CD14-positive monocyte (primary cell): ENCODE data around the gene SLC25A14. TPM values are rescaled to one million over a fixed set of nuclear protein-coding genes. Genes with fewer than 3 reads are reported as not detected.

ENCODE experiments used
- DNase-seq, 3 donors: peaks; one replicate each; pipeline ENCODE4 v3.0.0-alpha.2; 2011 to 2022
- H2AFZ ChIP-seq: 2 replicates; pipeline ENCODE4 v1.6.0; 2012; ENCODE audit warnings: mild to moderate bottlenecking, low read depth, low read length, inconsistent platforms; ENCODE audit not compliant: insufficient read depth, poor library complexity, severe bottlenecking
- H3K27ac ChIP-seq, 2 donors: 1 replicate in 1 of 2; 2 replicates in 1 of 2; pipeline ENCODE4 v1.5.1; 2012 to 2013; ENCODE audit warnings: low read length in 2 of 2, control low read depth in 1 of 2, inconsistent platforms in 1 of 2, low read depth in 1 of 2, mild to moderate bottlenecking in 1 of 2
- H3K27me3 ChIP-seq, 2 donors: one replicate each; pipeline versions ENCODE4 v1.6.0 to v1.6.1; 2011 to 2013; ENCODE audit warnings: low read length in 2 of 2; ENCODE audit not compliant: control insufficient read depth in 2 of 2, insufficient read depth in 2 of 2
- H3K36me3 ChIP-seq, 2 donors: replicated peaks in 1 of 2; 1 replicate in 1 of 2; 2 replicates in 1 of 2; pipeline versions ENCODE4 v1.5.1 to v1.6.1; 2012 to 2013; ENCODE audit warnings: low read length in 2 of 2, control low read depth in 1 of 2, inconsistent platforms in 1 of 2, mild to moderate bottlenecking in 1 of 2; ENCODE audit not compliant: insufficient read depth in 2 of 2, control insufficient read depth in 1 of 2
- H3K4me1 ChIP-seq, 2 donors: 1 replicate in 1 of 2; 2 replicates in 1 of 2; pipeline versions ENCODE4 v1.5.1 to v1.6.1; 2012 to 2013; ENCODE audit warnings: low read length in 2 of 2, control low read depth in 1 of 2, inconsistent platforms in 1 of 2, mild to moderate bottlenecking in 1 of 2, moderate library complexity in 1 of 2; ENCODE audit not compliant: insufficient read depth in 2 of 2, control insufficient read depth in 1 of 2
- H3K4me2 ChIP-seq: replicated peaks from 2 replicates; pipeline ENCODE3; 2012; ENCODE audit warnings: low read length, moderate library complexity, mild to moderate bottlenecking; ENCODE audit not compliant: poor library complexity, severe bottlenecking; ENCODE audit errors: extremely low read depth
- H3K4me3 ChIP-seq, 3 experiments: fragments of 200-600 bp in 1 of 3; sonication (generic) in 1 of 3; replicated peaks in 1 of 3; 1 replicate in 2 of 3; 2 replicates in 1 of 3; pipeline ENCODE4 v1.5.1; 2011 to 2013; ENCODE audit warnings: low read length in 3 of 3, mild to moderate bottlenecking in 3 of 3, control low read depth in 2 of 3, low read depth in 2 of 3, inconsistent platforms in 1 of 3, moderate library complexity in 1 of 3
- H3K79me2 ChIP-seq: 2 replicates; pipeline ENCODE4 v1.6.0; 2012; ENCODE audit warnings: mild to moderate bottlenecking, control low read depth, inconsistent platforms, low read length, moderate library complexity; ENCODE audit not compliant: insufficient read depth
- H3K9ac ChIP-seq: 2 replicates; pipeline ENCODE4 v1.6.0; 2017; ENCODE audit warnings: low read length, mild to moderate bottlenecking; ENCODE audit not compliant: insufficient read depth, poor library complexity, severe bottlenecking
- H3K9me3 ChIP-seq, 2 donors: replicated peaks in 1 of 2; 1 replicate in 1 of 2; 2 replicates in 1 of 2; pipeline versions ENCODE4 v1.5.1 to v1.6.1; 2012 to 2013; ENCODE audit warnings: low read length in 2 of 2, control low read depth in 1 of 2; ENCODE audit not compliant: control insufficient read depth in 1 of 2, insufficient read depth in 1 of 2
- H4K20me1 ChIP-seq: 2 replicates; pipeline ENCODE4 v1.6.0; 2012; ENCODE audit warnings: mild to moderate bottlenecking, low read length, control low read depth, moderate library complexity; ENCODE audit not compliant: insufficient read depth
- H3K27ac Mint-ChIP-seq, 7 donors: one replicate each; pipeline ENCODE4 v1.8.0; 2020; ENCODE audit warnings: mild to moderate bottlenecking in 7 of 7, mixed read lengths in 7 of 7, moderate library complexity in 6 of 7, inconsistent platforms in 2 of 7
- H3K27me3 Mint-ChIP-seq, 3 donors: one replicate each; pipeline ENCODE4 v1.8.0; 2021 to 2022; ENCODE audit warnings: low read depth in 3 of 3, mild to moderate bottlenecking in 3 of 3, mixed read lengths in 3 of 3, moderate library complexity in 3 of 3, inconsistent platforms in 1 of 3
- H3K36me3 Mint-ChIP-seq, 2 donors: one replicate each; pipeline ENCODE4 v1.8.0; 2020; ENCODE audit warnings: mixed read lengths in 2 of 2, inconsistent platforms in 1 of 2, mild to moderate bottlenecking in 1 of 2
- H3K4me1 Mint-ChIP-seq: one replicate; pipeline ENCODE4 v1.8.0; 2020; ENCODE audit warnings: mild to moderate bottlenecking, mixed read lengths
- H3K4me3 Mint-ChIP-seq, 2 donors: one replicate each; pipeline ENCODE4 v1.8.0; 2020; ENCODE audit warnings: mild to moderate bottlenecking in 2 of 2, mixed read lengths in 2 of 2, moderate library complexity in 1 of 2
- H3K9me3 Mint-ChIP-seq, 7 donors: one replicate each; pipeline ENCODE4 v1.8.0; 2020 to 2022; ENCODE audit warnings: mixed read lengths in 7 of 7, mild to moderate bottlenecking in 6 of 7, moderate library complexity in 6 of 7, inconsistent platforms in 2 of 7
- CTCF ChIP-seq: fragments of 200-600 bp; IDR thresholded peaks from one replicate; pipeline ENCODE4 v1.8.0; 2022; ENCODE audit warnings: antibody characterized with exemption, mild to moderate bottlenecking
- WGBS: methylation state at CpG from one replicate; pipeline ENCODE4 v1.1.5; 2013; ENCODE audit warnings: missing lambda C conversion rate; ENCODE audit not compliant: insufficient coverage; 5-methylcytosine and 5-hydroxymethylcytosine counted together
- intact Hi-C, 2 donors: fragments of 100-400 bp; cut with micrococcal nuclease; formaldehyde crosslinking; loops; one replicate each; pipeline versions ENCODE4 v1.15.0 to v1.15.1; 2023
- polyA plus RNA-seq, 3 donors: library from polyadenylated mRNA; depleted of rRNA in 1 of 3; unstranded in 2 of 3; stranded (reverse) in 1 of 3; fragments of 300-500 nt in 2 of 3; fragments of >200 nt in 1 of 3; fragmentation: Illumina TruSeq in 2 of 3; gene quantifications; 1 replicate in 2 of 3; 2 replicates in 1 of 3; pipeline ENCODE4 v1.2.3, GENCODE V29; 2012 to 2021

Gene SLC25A14
- polyA plus RNA-seq, 3 donors, result 7.5 to 19.2 (median 12.2) TPM

- TF ChIP-seq CTCF, result no peak
- Mint-ChIP-seq H3K4me3 (no peak overlapping the region), H3K9me3 (peaks cover 0 to 15% (median 9%) of the 10 kb centered on the region in 7 donors), H3K27me3 (peaks cover 2 to 7% (median 6%) of the 10 kb centered on the region in 3 donors), H3K4me1 (peaks cover 4% of the 10 kb centered on the region), H3K27ac (no peak overlapping the region), H3K36me3 (no peaks in the 10 kb centered on the region)
- Histone ChIP-seq H4K20me1 (no peaks in the 10 kb centered on the region), H3K36me3 (no peaks in the 10 kb centered on the region), H3K4me1 (no peaks in the 10 kb centered on the region), H3K27ac (no peak overlapping the region), H2AFZ (no peak overlapping the region), H3K9me3 (no peaks in the 10 kb centered on the region), H3K9ac (no peak overlapping the region), H3K4me2 (no peak overlapping the region), H3K79me2 (no peaks in the 10 kb centered on the region), H3K4me3 (no peak overlapping the region), H3K27me3 (peaks cover 0 to 2% of the 10 kb centered on the region in 2 donors)
- intact Hi-C loops, result no loop called here
- no peak for DNase-seq
- WGBS, result no CpG with 5 or more reads among the region's 2 CpGs
These were observed 18.2 kb upstream of the SLC25A14 start for GRCh38 chrX:130321550-130321949.

- Histone ChIP-seq H3K9ac (no peak overlapping the region), H3K27ac (no peak overlapping the region), H3K4me2 (no peak overlapping the region), H3K27me3 (peaks cover 2% of the 10 kb centered on the region in 2 donors), H3K4me1 (no peaks in the 10 kb centered on the region), H3K36me3 (no peaks in the 10 kb centered on the region), H3K79me2 (no peaks in the 10 kb centered on the region), H3K9me3 (no peaks in the 10 kb centered on the region), H4K20me1 (no peaks in the 10 kb centered on the region), H3K4me3 (no peak overlapping the region), H2AFZ (no peak overlapping the region)
- Mint-ChIP-seq H3K36me3 (no peaks in the 10 kb centered on the region), H3K4me1 (no peaks in the 10 kb centered on the region), H3K9me3 (no peaks in the 10 kb centered on the region), H3K27ac (no peak overlapping the region), H3K27me3 (peaks cover 11 to 19% (median 12%) of the 10 kb centered on the region in 3 donors), H3K4me3 (no peak overlapping the region)
- no peak for TF ChIP-seq CTCF
- no CpG with 5 or more reads among the region's 3 CpGs for WGBS
- DNase-seq, result no peak
- intact Hi-C loops, result no loop called here
These were observed 9.6 kb upstream of the SLC25A14 start for GRCh38 chrX:130330146-130330545.
